Measurements from ENCODE around the gene ABHD12B. TPM values are rescaled to one million over a fixed set of nuclear protein-coding genes. Genes with fewer than 3 reads are reported as not detected.

ABHD12B gene
- total and polyA plus RNA-seq, 2 donors: 1.0 to 1.5 TPM

- Histone ChIP-seq H3K4me1 (ENCODE audit: control insufficient read depth in 2 of 2, insufficient read depth in 2 of 2, low read length in 2 of 2) (peaks cover 0 to 14% of the 10 kb centered on the region in 2 donors), H3K9me3 (ENCODE audit: control insufficient read depth in 2 of 2, insufficient read depth in 1 of 2, low read length in 1 of 2) (peaks cover 0 to 2% of the 10 kb centered on the region in 2 donors), H3K27me3 (ENCODE audit: control insufficient read depth in 2 of 2, insufficient read depth in 1 of 2, low read length in 1 of 2) (no peaks in the 10 kb centered on the region), H3K27ac (ENCODE audit: low read depth in 1 of 2, low read length in 1 of 2) (no peak overlapping the region), H3K4me3 (ENCODE audit: low read length in 2 of 2) (no peak overlapping the region), H3K36me3 (ENCODE audit: control insufficient read depth in 2 of 2, insufficient read depth in 2 of 2, low read length in 1 of 2) (no peaks in the 10 kb centered on the region)
- 96% methylated on average over 10 of the region's 10 CpGs for WGBS
- DNase-seq (ENCODE audit: low read depth in 6 of 9, low spot score in 9 of 9): no peak
These were observed 34.6 kb upstream of the ABHD12B start for GRCh38 chr14:50837271-50837670.

GRCh38 chr14:50837850-50838470 is 33.9 kb upstream of the ABHD12B start:
- peaks cover 0 to 14% of the 10 kb centered on the region in 2 donors for H3K4me1 ChIP-seq (ENCODE audit: control insufficient read depth in 2 of 2, insufficient read depth in 2 of 2, low read length in 2 of 2)
- no peak overlapping the region for H3K4me3 ChIP-seq (ENCODE audit: low read length in 2 of 2)
- H3K36me3 ChIP-seq (ENCODE audit: control insufficient read depth in 2 of 2, insufficient read depth in 2 of 2, low read length in 1 of 2): no peaks in the 10 kb centered on the region
- H3K9me3 ChIP-seq (ENCODE audit: control insufficient read depth in 2 of 2, insufficient read depth in 1 of 2, low read length in 1 of 2): peaks cover 0 to 2% of the 10 kb centered on the region in 2 donors
- no peak overlapping the region for H3K27ac ChIP-seq (ENCODE audit: low read depth in 1 of 2, low read length in 1 of 2)
- no peaks in the 10 kb centered on the region for H3K27me3 ChIP-seq (ENCODE audit: control insufficient read depth in 2 of 2, insufficient read depth in 1 of 2, low read length in 1 of 2)
- DNase-seq (ENCODE audit: low read depth in 6 of 9, low spot score in 9 of 9): no peak
- 93% methylated on average over 2 of the region's 2 CpGs for WGBS

- Histone ChIP-seq H3K27ac (ENCODE audit: low read depth in 1 of 2, low read length in 1 of 2) (no peak overlapping the region), H3K9me3 (ENCODE audit: control insufficient read depth in 2 of 2, insufficient read depth in 1 of 2, low read length in 1 of 2) (peaks cover 0 to 2% of the 10 kb centered on the region in 2 donors), H3K4me3 (ENCODE audit: low read length in 2 of 2) (no peak overlapping the region), H3K36me3 (ENCODE audit: control insufficient read depth in 2 of 2, insufficient read depth in 2 of 2, low read length in 1 of 2) (no peaks in the 10 kb centered on the region), H3K4me1 (ENCODE audit: control insufficient read depth in 2 of 2, insufficient read depth in 2 of 2, low read length in 2 of 2) (peaks cover 0 to 14% of the 10 kb centered on the region in 2 donors), H3K27me3 (ENCODE audit: control insufficient read depth in 2 of 2, insufficient read depth in 1 of 2, low read length in 1 of 2) (no peaks in the 10 kb centered on the region)
- 26% methylated on average over 1 of the region's 1 CpG for WGBS
- no peak for DNase-seq (ENCODE audit: low read depth in 6 of 9, low spot score in 9 of 9)
These were observed 32.8 kb upstream of the ABHD12B start for GRCh38 chr14:50839048-50839447.

GRCh38 chr14:50839691-50840090 is 32.2 kb upstream of the ABHD12B start:
- Histone ChIP-seq H3K27ac (ENCODE audit: low read depth in 1 of 2, low read length in 1 of 2) (no peak overlapping the region), H3K9me3 (ENCODE audit: control insufficient read depth in 2 of 2, insufficient read depth in 1 of 2, low read length in 1 of 2) (peaks cover 0 to 2% of the 10 kb centered on the region in 2 donors), H3K4me1 (ENCODE audit: control insufficient read depth in 2 of 2, insufficient read depth in 2 of 2, low read length in 2 of 2) (peaks cover 0 to 13% of the 10 kb centered on the region in 2 donors), H3K4me3 (ENCODE audit: low read length in 2 of 2) (no peak overlapping the region), H3K36me3 (ENCODE audit: control insufficient read depth in 2 of 2, insufficient read depth in 2 of 2, low read length in 1 of 2) (no peaks in the 10 kb centered on the region), H3K27me3 (ENCODE audit: control insufficient read depth in 2 of 2, insufficient read depth in 1 of 2, low read length in 1 of 2) (no peaks in the 10 kb centered on the region)
- WGBS: 98% methylated on average over 5 of the region's 5 CpGs
- no peak for DNase-seq (ENCODE audit: low read depth in 6 of 9, low spot score in 9 of 9)

DNA sequence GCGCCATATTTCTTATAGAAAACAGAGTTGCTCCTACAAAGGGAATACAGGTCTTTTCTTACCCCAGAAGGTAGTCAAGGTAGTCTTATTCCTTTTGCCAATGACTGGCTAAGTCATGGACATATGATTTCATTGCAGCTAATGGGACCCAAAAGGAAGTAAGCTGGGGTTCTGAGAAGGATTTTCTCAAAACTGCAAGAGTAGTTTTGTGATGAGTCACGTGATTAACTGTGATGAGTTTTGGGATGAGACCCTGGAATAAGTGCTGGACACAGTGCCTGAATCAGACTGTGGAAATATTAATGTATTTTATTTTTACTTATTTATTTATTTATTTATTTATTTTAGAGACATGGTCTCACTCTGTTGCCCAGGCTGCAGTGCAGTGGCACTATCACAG is 27.5 kb upstream of the ABHD12B start:
- 97% methylated on average over 2 of the region's 2 CpGs for whole genome bisulfite sequencing
- DNase-seq (ENCODE audit: low read depth in 6 of 9, low spot score in 9 of 9): no peak
- no peaks in the 10 kb centered on the region for H3K27me3 ChIP-seq (ENCODE audit: control insufficient read depth in 2 of 2, insufficient read depth in 1 of 2, low read length in 1 of 2)

GRCh38 chr14:50845166-50845565 is 26.7 kb upstream of the ABHD12B start:
- Histone ChIP-seq H3K9me3 (ENCODE audit: control insufficient read depth in 2 of 2, insufficient read depth in 1 of 2, low read length in 1 of 2) (no peaks in the 10 kb centered on the region), H3K27me3 (ENCODE audit: control insufficient read depth in 2 of 2, insufficient read depth in 1 of 2, low read length in 1 of 2) (no peaks in the 10 kb centered on the region), H3K27ac (ENCODE audit: low read depth in 1 of 2, low read length in 1 of 2) (no peak overlapping the region), H3K4me3 (ENCODE audit: low read length in 2 of 2) (no peak overlapping the region), H3K4me1 (ENCODE audit: control insufficient read depth in 2 of 2, insufficient read depth in 2 of 2, low read length in 2 of 2) (no peaks in the 10 kb centered on the region), H3K36me3 (ENCODE audit: control insufficient read depth in 2 of 2, insufficient read depth in 2 of 2, low read length in 1 of 2) (no peaks in the 10 kb centered on the region)
- WGBS: 95% methylated on average over 3 of the region's 3 CpGs
- DNase-seq (ENCODE audit: low read depth in 6 of 9, low spot score in 9 of 9): no peak

More for the DNA sequence above, 27.5 kb upstream of the ABHD12B start:
- Histone ChIP-seq H3K4me1 (ENCODE audit: control insufficient read depth in 2 of 2, insufficient read depth in 2 of 2, low read length in 2 of 2) (no peaks in the 10 kb centered on the region), H3K4me3 (ENCODE audit: low read length in 2 of 2) (no peak overlapping the region), H3K9me3 (ENCODE audit: control insufficient read depth in 2 of 2, insufficient read depth in 1 of 2, low read length in 1 of 2) (no peaks in the 10 kb centered on the region), H3K27ac (ENCODE audit: low read depth in 1 of 2, low read length in 1 of 2) (no peak overlapping the region), H3K36me3 (ENCODE audit: control insufficient read depth in 2 of 2, insufficient read depth in 2 of 2, low read length in 1 of 2) (no peaks in the 10 kb centered on the region)

DNA sequence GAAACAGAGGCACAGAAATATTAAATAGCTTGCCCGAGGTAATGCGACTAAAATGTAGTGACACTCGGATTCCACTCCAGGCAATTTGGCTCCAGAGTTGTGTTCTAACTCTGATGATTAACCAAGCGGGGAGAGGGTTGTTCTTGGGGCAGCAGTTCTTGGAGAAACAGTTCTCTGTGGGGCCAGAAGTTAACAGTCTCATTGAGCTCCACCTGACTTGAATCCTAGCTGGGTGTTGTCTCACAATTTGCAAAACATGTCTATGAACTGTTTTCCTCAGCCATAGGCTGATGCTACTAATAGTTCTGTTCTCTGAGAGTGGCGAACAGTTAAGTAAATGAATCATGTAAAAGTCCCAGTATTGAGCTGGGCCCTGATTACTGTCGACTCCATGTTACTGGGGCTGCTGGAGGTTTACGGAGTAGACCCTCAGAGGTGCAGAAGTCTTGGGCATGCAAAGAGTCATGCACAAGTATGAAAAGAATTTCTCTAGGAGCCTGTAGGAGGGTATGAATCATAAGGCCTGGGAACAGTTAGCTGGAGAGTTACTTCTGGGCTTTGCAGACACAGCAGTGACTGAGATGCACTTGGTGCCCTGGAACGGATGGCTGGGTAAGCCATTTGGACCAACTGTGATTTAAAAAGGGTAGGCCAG is 25.5 kb upstream of the ABHD12B start:
- Histone ChIP-seq H3K4me1 (ENCODE audit: control insufficient read depth in 2 of 2, insufficient read depth in 2 of 2, low read length in 2 of 2) (no peaks in the 10 kb centered on the region), H3K4me3 (ENCODE audit: low read length in 2 of 2) (no peak overlapping the region), H3K27ac (ENCODE audit: low read depth in 1 of 2, low read length in 1 of 2) (no peak overlapping the region), H3K9me3 (ENCODE audit: control insufficient read depth in 2 of 2, insufficient read depth in 1 of 2, low read length in 1 of 2) (no peaks in the 10 kb centered on the region), H3K27me3 (ENCODE audit: control insufficient read depth in 2 of 2, insufficient read depth in 1 of 2, low read length in 1 of 2) (no peaks in the 10 kb centered on the region), H3K36me3 (ENCODE audit: control insufficient read depth in 2 of 2, insufficient read depth in 2 of 2, low read length in 1 of 2) (no peaks in the 10 kb centered on the region)
- no peak for DNase-seq (ENCODE audit: low read depth in 6 of 9, low spot score in 9 of 9)
- 92% methylated on average over 8 of the region's 8 CpGs for WGBS

DNA sequence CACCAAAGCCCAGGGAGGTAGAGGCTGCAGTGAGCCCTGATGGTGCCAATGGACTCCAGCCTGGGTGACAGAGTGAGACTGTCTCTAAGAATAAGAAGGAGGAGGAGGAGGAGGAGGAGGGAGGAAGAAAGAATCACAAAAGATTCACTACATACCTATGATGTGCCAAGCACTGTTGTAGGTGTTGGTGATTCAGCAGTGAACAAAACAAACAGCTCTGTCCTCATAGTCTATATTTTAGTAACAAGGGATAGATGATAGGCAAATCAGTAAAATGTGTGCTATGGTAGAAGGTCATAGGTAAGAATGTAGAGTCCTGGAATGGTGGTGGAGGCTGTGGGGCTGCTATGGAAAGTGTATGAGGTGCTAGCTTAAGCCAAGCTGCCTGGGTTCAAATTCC is 18.0 kb upstream of the ABHD12B start:
- Histone ChIP-seq H3K36me3 (ENCODE audit: control insufficient read depth in 2 of 2, insufficient read depth in 2 of 2, low read length in 1 of 2) (no peaks in the 10 kb centered on the region), H3K27ac (ENCODE audit: low read depth in 1 of 2, low read length in 1 of 2) (no peak overlapping the region), H3K27me3 (ENCODE audit: control insufficient read depth in 2 of 2, insufficient read depth in 1 of 2, low read length in 1 of 2) (no peaks in the 10 kb centered on the region), H3K4me3 (ENCODE audit: low read length in 2 of 2) (no peak overlapping the region), H3K9me3 (ENCODE audit: control insufficient read depth in 2 of 2, insufficient read depth in 1 of 2, low read length in 1 of 2) (no peaks in the 10 kb centered on the region), H3K4me1 (ENCODE audit: control insufficient read depth in 2 of 2, insufficient read depth in 2 of 2, low read length in 2 of 2) (peaks cover 8 to 13% of the 10 kb centered on the region in 2 donors)
- no peak for DNase-seq (ENCODE audit: low read depth in 6 of 9, low spot score in 9 of 9)

DNA sequence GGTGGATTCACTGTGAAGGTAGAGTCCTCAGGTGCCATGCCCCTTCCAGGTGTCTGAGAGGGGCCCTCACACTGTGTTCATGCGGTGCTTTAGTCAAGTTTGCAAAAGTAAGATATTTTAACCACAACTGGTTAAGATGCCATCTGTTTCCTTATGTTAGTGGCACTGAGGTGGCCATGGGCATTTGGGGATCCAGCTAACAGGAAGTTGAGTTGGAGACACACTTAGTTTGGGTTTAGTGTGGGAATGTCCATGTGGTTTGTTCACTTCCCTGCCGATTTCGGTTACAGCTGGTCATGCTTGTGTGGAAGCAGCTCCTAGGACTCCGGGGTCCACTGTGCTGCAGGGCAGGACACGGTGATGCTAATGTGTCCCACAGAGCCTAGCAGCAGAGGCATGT is 17.3 kb upstream of the ABHD12B start:
- H3K27ac ChIP-seq (ENCODE audit: low read depth in 1 of 2, low read length in 1 of 2): no peak overlapping the region
- 12% methylated on average over 5 of the region's 5 CpGs for WGBS
- H3K4me3 ChIP-seq (ENCODE audit: low read length in 2 of 2): no peak overlapping the region
- no peaks in the 10 kb centered on the region for H3K36me3 ChIP-seq (ENCODE audit: control insufficient read depth in 2 of 2, insufficient read depth in 2 of 2, low read length in 1 of 2)
- no peaks in the 10 kb centered on the region for H3K9me3 ChIP-seq (ENCODE audit: control insufficient read depth in 2 of 2, insufficient read depth in 1 of 2, low read length in 1 of 2)
- DNase-seq (ENCODE audit: low read depth in 6 of 9, low spot score in 9 of 9): no peak
- peaks cover 12 to 18% of the 10 kb centered on the region in 2 donors for H3K4me1 ChIP-seq (ENCODE audit: control insufficient read depth in 2 of 2, insufficient read depth in 2 of 2, low read length in 2 of 2)
- no peaks in the 10 kb centered on the region for H3K27me3 ChIP-seq (ENCODE audit: control insufficient read depth in 2 of 2, insufficient read depth in 1 of 2, low read length in 1 of 2)

Data from thymus (tissue), 11 donors.